NT2/D1 (cell line): ENCODE measurements around the gene TMEM176B.

Source experiments
- DNase-seq: peaks from one replicate; pipeline ENCODE4 v3.0.0-alpha.2; 2011; ENCODE audit warnings: low read depth, low spot score
- H3K27me3 ChIP-seq: 2 replicates; pipeline ENCODE4 v1.6.0; 2011; ENCODE audit warnings: mild to moderate bottlenecking; ENCODE audit not compliant: insufficient read length, insufficient read depth
- H3K36me3 ChIP-seq: 2 replicates; pipeline ENCODE4 v1.6.1; 2011; ENCODE audit warnings: mild to moderate bottlenecking, low read length, mixed read lengths; ENCODE audit not compliant: insufficient read depth, insufficient read length
- H3K4me1 ChIP-seq: 2 replicates; pipeline ENCODE4 v1.5.1; 2011; ENCODE audit not compliant: insufficient read depth, insufficient read length
- H3K4me3 ChIP-seq: 2 replicates; pipeline ENCODE4 v1.5.1; 2011; ENCODE audit warnings: low read depth; ENCODE audit not compliant: insufficient read length
- H3K9ac ChIP-seq: 2 replicates; pipeline ENCODE4 v1.6.0; 2011; ENCODE audit warnings: low read depth; ENCODE audit not compliant: insufficient read length
- H3K9me3 ChIP-seq: 2 replicates; pipeline ENCODE4 v1.5.1; 2011; ENCODE audit warnings: mild to moderate bottlenecking, low read length; ENCODE audit not compliant: insufficient read depth
- SUZ12 ChIP-seq: IDR thresholded peaks from 2 replicates; pipeline ENCODE4 v1.6.1; 2011; ENCODE audit not compliant: insufficient read length, insufficient read depth; ENCODE audit errors: extremely low read depth
- YY1 ChIP-seq: IDR thresholded peaks from 2 replicates; pipeline ENCODE4 v1.6.1; 2011; ENCODE audit not compliant: insufficient read length, insufficient read depth
- ZNF274 ChIP-seq: IDR thresholded peaks from 2 replicates; pipeline ENCODE4 v1.6.1; 2011; ENCODE audit warnings: mild to moderate bottlenecking, low read depth, low read length

Gene TMEM176B

DNA sequence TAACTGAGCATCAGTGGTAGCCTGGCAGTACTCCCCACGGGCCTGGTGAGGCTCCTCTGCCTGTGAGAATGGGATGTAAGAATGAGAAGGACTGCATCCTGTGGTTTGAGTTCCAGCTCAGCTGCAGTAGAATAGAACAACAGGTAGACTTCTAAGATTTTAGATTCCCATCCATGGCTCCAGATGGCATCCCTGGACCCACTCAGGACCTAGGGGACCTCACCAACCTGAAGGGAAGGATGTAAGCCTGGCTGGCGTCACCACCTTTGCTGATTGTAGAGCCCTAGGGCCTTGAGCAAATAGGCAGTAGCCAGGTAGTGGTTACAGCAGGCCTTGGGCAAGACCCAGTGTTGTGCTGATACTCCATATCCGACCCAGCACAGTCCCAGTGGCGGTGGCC is 42.6 kb upstream of the TMEM176B start:
- H3K27me3 ChIP-seq: no peaks in the 10 kb centered on the region
- H3K9me3 ChIP-seq: no peaks in the 10 kb centered on the region
- H3K4me1 ChIP-seq: peaks cover 3% of the 10 kb centered on the region
- H3K4me3 ChIP-seq: no peak overlapping the region
- no peaks in the 10 kb centered on the region for H3K36me3 ChIP-seq
- H3K9ac ChIP-seq: no peak overlapping the region
- TF ChIP-seq ZNF274 (no peak), SUZ12 (no peak), YY1 (no peak)
- DNase-seq: no peak

DNA sequence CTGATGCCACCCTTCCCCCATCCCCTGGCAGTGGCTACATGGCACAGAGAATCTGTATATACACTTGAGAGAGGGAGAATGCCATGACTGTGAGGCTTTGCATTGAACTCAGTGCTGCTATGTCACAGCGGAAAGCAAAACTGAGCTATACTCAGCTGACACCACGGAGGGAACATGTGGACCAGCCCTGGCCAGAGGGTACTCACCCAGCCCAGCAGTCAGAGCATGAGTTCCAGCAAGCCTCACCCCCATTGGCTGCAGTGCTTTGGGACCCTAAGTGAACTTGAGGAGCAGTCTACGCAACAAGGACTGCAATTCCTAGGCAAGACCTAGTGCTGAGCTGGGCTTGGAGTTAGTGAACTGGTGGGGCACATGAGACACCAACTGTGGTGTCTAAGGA is 41.9 kb upstream of the TMEM176B start:
- H3K9me3 ChIP-seq: no peaks in the 10 kb centered on the region
- TF ChIP-seq ZNF274 (no peak), YY1 (no peak), SUZ12 (no peak)
- H3K36me3 ChIP-seq: no peaks in the 10 kb centered on the region
- no peaks in the 10 kb centered on the region for H3K27me3 ChIP-seq
- no peak overlapping the region for H3K4me3 ChIP-seq
- H3K4me1 ChIP-seq: peaks cover 3% of the 10 kb centered on the region
- H3K9ac ChIP-seq: no peak overlapping the region
- no peak for DNase-seq

DNA sequence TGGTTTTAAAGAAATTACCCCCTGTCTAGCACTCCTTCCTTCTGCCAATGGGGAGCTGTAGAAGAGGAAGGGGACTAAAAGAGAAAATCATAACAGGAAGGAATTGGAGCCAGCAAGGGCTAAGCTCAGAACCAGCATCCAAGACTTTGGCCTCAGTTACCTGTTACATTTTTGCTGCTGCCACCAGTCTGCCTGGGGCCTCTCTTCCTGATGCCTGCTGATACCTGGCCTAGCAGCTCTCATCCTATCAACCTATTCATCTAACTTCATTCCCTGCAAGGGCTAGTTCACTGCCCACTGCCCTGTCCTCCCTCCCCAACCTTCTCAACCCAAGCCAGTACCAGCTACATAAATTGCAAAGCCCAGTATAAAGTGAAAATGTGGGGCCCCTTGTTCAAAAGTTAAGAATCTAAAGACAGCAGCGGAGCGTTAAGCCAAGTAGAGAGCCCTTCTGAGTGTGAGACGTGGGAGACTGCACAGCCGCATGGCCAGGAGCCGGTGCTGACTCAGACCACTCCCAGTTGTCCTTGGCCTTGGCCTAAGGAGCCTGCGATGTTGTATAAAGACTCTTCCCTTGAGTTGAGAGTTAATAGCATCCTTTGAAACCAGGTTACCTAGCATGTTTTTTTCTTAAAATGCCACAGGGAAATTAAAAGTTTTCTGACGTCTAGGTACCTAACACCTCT is 38.9 kb upstream of the TMEM176B start:
- Histone ChIP-seq H3K4me1 (peaks cover 3% of the 10 kb centered on the region), H3K36me3 (no peaks in the 10 kb centered on the region), H3K27me3 (no peaks in the 10 kb centered on the region), H3K4me3 (no peak overlapping the region), H3K9ac (no peak overlapping the region), H3K9me3 (no peaks in the 10 kb centered on the region)
- no peak for DNase-seq
- TF ChIP-seq ZNF274 (no peak), YY1 (no peak)

DNA sequence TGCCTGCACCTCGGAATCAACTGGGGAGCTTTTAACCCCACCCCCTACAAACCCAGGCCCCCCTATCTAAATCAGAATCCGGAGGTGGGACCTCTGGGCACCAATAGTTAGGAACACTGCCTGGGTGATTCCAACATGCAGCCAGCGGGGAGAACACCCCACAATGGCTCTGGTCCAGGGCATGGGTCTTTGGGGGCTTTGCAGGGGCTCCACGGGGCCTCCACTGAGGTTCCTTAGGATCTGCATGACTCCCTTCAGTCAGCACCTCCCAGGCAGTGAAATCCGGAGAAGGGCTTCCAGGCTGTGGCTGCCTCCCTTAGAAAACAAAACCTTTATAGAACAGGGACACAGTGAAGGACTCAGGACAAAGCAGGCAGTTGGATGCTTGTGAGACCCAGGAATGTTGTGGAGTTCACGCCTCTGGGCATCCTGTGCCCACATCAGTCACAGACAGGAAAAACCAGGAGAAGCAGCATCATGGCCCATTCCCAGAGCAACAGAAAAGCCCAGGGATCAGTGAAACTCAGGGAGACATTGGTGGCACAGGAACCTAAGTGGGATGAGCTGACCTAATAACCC is 35.6 kb upstream of the TMEM176B start:
- TF ChIP-seq SUZ12: no peak
- no peak for TF ChIP-seq YY1
- TF ChIP-seq ZNF274: no peak
- Histone ChIP-seq H3K4me3 (no peak overlapping the region), H3K9me3 (no peaks in the 10 kb centered on the region), H3K9ac (no peak overlapping the region), H3K4me1 (peaks cover 3% of the 10 kb centered on the region), H3K36me3 (no peaks in the 10 kb centered on the region), H3K27me3 (no peaks in the 10 kb centered on the region)
- no peak for DNase-seq

DNA sequence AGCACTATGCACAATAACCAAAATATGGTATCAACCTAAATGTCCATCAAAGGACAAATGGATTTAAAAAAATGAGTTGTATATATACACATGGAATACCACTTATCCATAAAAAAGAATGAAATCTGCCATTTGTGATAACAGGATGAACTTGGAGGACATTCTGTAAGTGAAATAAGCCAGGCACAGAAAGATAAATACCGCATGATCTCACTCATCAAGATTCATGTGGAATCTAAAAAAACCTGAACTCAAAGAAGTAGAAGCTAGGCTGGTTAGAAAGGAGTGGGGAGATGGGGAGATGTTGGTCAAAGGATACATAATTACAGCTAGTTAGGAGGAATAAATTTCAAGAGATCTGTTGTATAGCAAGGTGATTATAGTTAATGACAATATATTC is 34.9 kb upstream of the TMEM176B start:
- H3K4me1 ChIP-seq: peaks cover 3% of the 10 kb centered on the region

DNA sequence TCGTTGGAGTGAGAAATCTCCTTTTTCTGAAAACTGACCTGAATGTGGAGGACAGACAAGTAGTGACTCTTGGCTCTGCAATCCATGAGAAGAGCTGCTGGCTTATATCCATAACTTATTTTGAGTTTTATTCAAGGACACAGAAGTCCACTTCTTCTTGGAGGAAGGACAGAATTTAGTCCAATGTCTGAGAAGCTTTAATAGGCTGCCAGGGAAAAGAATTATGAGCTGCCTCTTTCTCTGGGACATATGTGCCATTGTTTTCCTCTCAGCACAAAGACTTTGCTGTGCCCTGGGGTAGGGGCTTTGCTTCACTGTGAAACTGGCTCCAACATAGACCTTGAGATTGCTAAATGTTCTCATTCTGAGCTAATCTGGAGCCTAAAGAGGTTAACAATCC is 31.7 kb upstream of the TMEM176B start:
- H3K4me1 ChIP-seq: no peaks in the 10 kb centered on the region
- no peaks in the 10 kb centered on the region for H3K9me3 ChIP-seq
- no peak overlapping the region for H3K4me3 ChIP-seq
- DNase-seq: no peak
- H3K36me3 ChIP-seq: no peaks in the 10 kb centered on the region
- TF ChIP-seq SUZ12: no peak
- TF ChIP-seq ZNF274: no peak
- no peak for TF ChIP-seq YY1
- H3K27me3 ChIP-seq: no peaks in the 10 kb centered on the region
- H3K9ac ChIP-seq: no peak overlapping the region

More for the DNA sequence above, 34.9 kb upstream of the TMEM176B start:
- no peak overlapping the region for H3K9ac ChIP-seq
- DNase-seq: no peak
- no peaks in the 10 kb centered on the region for H3K27me3 ChIP-seq
- no peak overlapping the region for H3K4me3 ChIP-seq
- no peaks in the 10 kb centered on the region for H3K36me3 ChIP-seq
- H3K9me3 ChIP-seq: no peaks in the 10 kb centered on the region
- TF ChIP-seq SUZ12 (no peak), YY1 (no peak), ZNF274 (no peak)

DNA sequence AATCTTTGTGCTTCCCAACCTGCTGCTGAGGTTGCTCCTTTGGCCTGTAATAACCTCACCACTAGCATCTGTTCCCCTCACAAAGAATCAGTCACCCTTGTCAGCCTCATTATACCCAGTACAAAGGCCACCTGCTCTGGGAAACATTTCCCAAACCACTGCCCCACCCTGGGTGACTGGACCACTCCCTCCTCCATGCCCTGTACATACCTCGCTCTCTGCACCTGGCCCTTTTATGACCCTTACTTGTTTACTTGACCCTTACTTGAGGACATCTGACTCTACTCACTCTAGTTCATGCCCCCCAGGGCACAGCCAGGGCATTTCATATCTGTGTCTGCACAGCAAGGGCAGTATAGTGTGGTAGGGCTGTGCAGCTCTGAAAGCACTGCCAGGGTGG is 30.8 kb upstream of the TMEM176B start:
- no peak for DNase-seq

More for the DNA sequence above, 30.8 kb upstream of the TMEM176B start:
- no peaks in the 10 kb centered on the region for H3K4me1 ChIP-seq
- TF ChIP-seq YY1 (no peak), SUZ12 (no peak), ZNF274 (no peak)
- H3K4me3 ChIP-seq: no peak overlapping the region
- no peaks in the 10 kb centered on the region for H3K36me3 ChIP-seq
- H3K9ac ChIP-seq: no peak overlapping the region
- no peaks in the 10 kb centered on the region for H3K9me3 ChIP-seq
- H3K27me3 ChIP-seq: no peaks in the 10 kb centered on the region
